ENCODE results near the gene SOS1.
"Not testable (repeated sequence)": the region's sequence is repeated elsewhere in the genome, so short reads cannot be mapped to it uniquely, and the experiment has no call there.

SOS1 gene

GRCh38 chr2:39138837-39139211 is 18.0 kb upstream of the SOS1 start:
- no peak for DNase-seq (ENCODE audit: low read depth in 2 of 2)

- DNase-seq (ENCODE audit: low read depth in 2 of 2) = not testable (repeated sequence)
These were observed 17.5 kb upstream of the SOS1 start for GRCh38 chr2:39138187-39138836.

GRCh38 chr2:39136799-39137198 is 15.9 kb upstream of the SOS1 start:
- no peak for DNase-seq (ENCODE audit: low read depth in 2 of 2)

GRCh38 chr2:39135690-39136259 is 14.9 kb upstream of the SOS1 start:
- no peak for DNase-seq (ENCODE audit: low read depth in 2 of 2)

- no peak for DNase-seq (ENCODE audit: low read depth in 2 of 2)
These were observed 12.5 kb upstream of the SOS1 start for GRCh38 chr2:39133215-39133851.

- DNase-seq (ENCODE audit: low read depth in 2 of 2) = peak; percentile 53 to 54
These were observed 8.1 kb upstream of the SOS1 start for GRCh38 chr2:39128919-39129391.

GRCh38 chr2:39127973-39128372 is 7.1 kb upstream of the SOS1 start:
- peak; percentile 10 to 22 for DNase-seq (ENCODE audit: low read depth in 2 of 2)

GRCh38 chr2:39124746-39125057 is 3.9 kb upstream of the SOS1 start:
- DNase-seq (ENCODE audit: low read depth in 2 of 2) = peak in 1 of 2 experiments; percentile 15

- peak; percentile 89 to 94 for DNase-seq (ENCODE audit: low read depth in 2 of 2)
These were observed 3.3 kb upstream of the SOS1 start for GRCh38 chr2:39124000-39124745.

- DNase-seq (ENCODE audit: low read depth in 2 of 2) = no peak
These were observed 2.7 kb upstream of the SOS1 start for GRCh38 chr2:39123436-39123999.

- DNase-seq (ENCODE audit: low read depth in 2 of 2) = no peak
These were observed 742 bp upstream of the SOS1 start for GRCh38 chr2:39121523-39122063.

GRCh38 chr2:39120521-39120770 is 405 bp downstream of the SOS1 start:
- no peak for DNase-seq (ENCODE audit: low read depth in 2 of 2)

- DNase-seq (ENCODE audit: low read depth in 2 of 2) = peak; percentile 32 to 36
These were observed 925 bp downstream of the SOS1 start for GRCh38 chr2:39119732-39120520.

GRCh38 chr2:39118786-39119499 is 1.9 kb downstream of the SOS1 start:
- no peak for DNase-seq (ENCODE audit: low read depth in 2 of 2)

- DNase-seq (ENCODE audit: low read depth in 2 of 2) = no peak
These were observed 5.3 kb downstream of the SOS1 start for GRCh38 chr2:39115556-39115955.

- no peak for DNase-seq (ENCODE audit: low read depth in 2 of 2)
These were observed 6.1 kb downstream of the SOS1 start for GRCh38 chr2:39114771-39115170.

- no peak for DNase-seq (ENCODE audit: low read depth in 2 of 2)
These were observed 11.3 kb downstream of the SOS1 start for GRCh38 chr2:39109537-39109936.

GRCh38 chr2:39108377-39108776 is 12.5 kb downstream of the SOS1 start:
- no peak for DNase-seq (ENCODE audit: low read depth in 2 of 2)

GRCh38 chr2:39107724-39108273 is 13.1 kb downstream of the SOS1 start:
- no peak for DNase-seq (ENCODE audit: low read depth in 2 of 2)

- no peak for DNase-seq (ENCODE audit: low read depth in 2 of 2)
These were observed 13.7 kb downstream of the SOS1 start for GRCh38 chr2:39107156-39107555.
